HCT116 (cell line): ENCODE data around the gene FREY1. TPM values are rescaled to one million over a fixed set of nuclear protein-coding genes. Genes with fewer than 3 reads are reported as not detected.

ENCODE experiments used
- ATAC-seq: fragments of 200-7000 bp; cut with Tn5 transposase; 2 replicates; pipeline ENCODE4 v1.9.1; 2020; ENCODE audit warnings: mild to moderate bottlenecking, moderate library complexity
- BruUV-seq: library from RNA; stranded (reverse); fragments of 400-500 nt; replicated peaks from 2 replicates; lab custom pipeline; 2021; lab: Mats Ljungman, UMichigan
- CTCF ChIA-PET: fragments of 300-600 bp; sonication (Branson Sonifier 250); formaldehyde crosslinking; loops from one replicate; lab custom pipeline; 2021; ENCODE audit warnings: antibody characterized with exemption; lab: Charles Lee
- POLR2A ChIA-PET: fragments of 300-600, 350-600 bp; sonication (Branson Sonifier 250); formaldehyde crosslinking; loops from one replicate; lab custom pipeline; 2021; ENCODE audit warnings: antibody characterized with exemption; lab: Charles Lee
- RAD21 ChIA-PET, 2 experiments: fragments of 300-600 bp; sonication (Branson Sonifier 250); formaldehyde crosslinking; loops; one replicate each; lab custom pipeline; 2023; ENCODE audit warnings: low total read pairs in 2 of 2; ENCODE audit not compliant: uncharacterized antibody in 2 of 2, unreplicated experiment in 2 of 2, low non-redundant PET in 1 of 2; lab: Charles Lee
- DNase-seq: peaks from one replicate; pipeline ENCODE4 v3.0.0-alpha.2; 2010; ENCODE audit warnings: low read depth, low spot score
- H2AFZ ChIP-seq: fragments of 200-600 bp; shearing (Covaris generic), sonication (generic); 2 replicates; pipeline ENCODE4 v1.6.1; 2017; ENCODE audit warnings: low read depth, mixed run types, mixed read lengths, antibody characterized with exemption, low read length; ENCODE audit not compliant: poor library complexity, severe bottlenecking
- H3K27ac ChIP-seq: 2 replicates; pipeline ENCODE4 v1.5.1; 2012; ENCODE audit warnings: low read depth, low read length
- H3K27me3 ChIP-seq: fragments of 200-600 bp; sonication (generic); 2 replicates; pipeline ENCODE4 v1.6.1; 2016; ENCODE audit warnings: mixed run types, low read length, mixed read lengths; ENCODE audit not compliant: insufficient read depth
- H3K36me3 ChIP-seq, 2 experiments: fragments of 200-500 bp in 1 of 2; fragments of 200-600 bp in 1 of 2; sonication (Bioruptor generic) in 1 of 2; sonication (generic) in 1 of 2; 2 replicates each; pipeline versions ENCODE4 v1.5.1 to v1.6.1; 2014 to 2016; ENCODE audit warnings: low read length in 2 of 2, inconsistent platforms in 1 of 2, mixed read lengths in 1 of 2, mixed run types in 1 of 2; ENCODE audit not compliant: insufficient read depth in 2 of 2, control insufficient read depth in 1 of 2
- H3K4me1 ChIP-seq, 2 experiments: fragments of 200-600 bp in 1 of 2; sonication (generic) in 1 of 2; 2 replicates each; pipeline versions ENCODE4 v1.5.1 to v1.6.1; 2012 to 2017; ENCODE audit warnings: low read length in 2 of 2, inconsistent platforms in 1 of 2, mild to moderate bottlenecking in 1 of 2, mixed read lengths in 1 of 2, mixed run types in 1 of 2, moderate library complexity in 1 of 2; ENCODE audit not compliant: insufficient read depth in 2 of 2, control insufficient read depth in 1 of 2
- H3K4me2 ChIP-seq: fragments of 200-600 bp; sonication (generic); 2 replicates; pipeline ENCODE4 v1.6.1; 2017; ENCODE audit warnings: mixed run types, low read length, mixed read lengths
- H3K4me3 ChIP-seq, 2 experiments: fragments of 200-600 bp in 1 of 2; sonication (generic) in 1 of 2; replicated peaks in 1 of 2; 2 replicates each; pipeline ENCODE4 v1.5.1; 2011 to 2016; ENCODE audit warnings: low read length in 2 of 2, control low read depth in 1 of 2, low read depth in 1 of 2, mild to moderate bottlenecking in 1 of 2, mixed read lengths in 1 of 2, mixed run types in 1 of 2
- H3K79me2 ChIP-seq: fragments of 200-600 bp; sonication (generic); 2 replicates; pipeline ENCODE4 v1.6.1; 2017; ENCODE audit warnings: mild to moderate bottlenecking, mixed run types, low read length, moderate library complexity, mixed read lengths; ENCODE audit not compliant: insufficient read depth
- H3K9ac ChIP-seq: fragments of 200-600 bp; sonication (generic); 2 replicates; pipeline ENCODE4 v1.6.1; 2016; ENCODE audit warnings: low read length, mixed read lengths
- H3K9me2 ChIP-seq: fragments of 200-600 bp; sonication (generic), shearing (Covaris generic); 2 replicates; pipeline ENCODE4 v1.6.1; 2017; ENCODE audit warnings: mixed run types, mild to moderate bottlenecking, moderate library complexity; ENCODE audit not compliant: insufficient read depth
- H3K9me3 ChIP-seq, 2 experiments: fragments of 200-500 bp in 1 of 2; fragments of 200-600 bp in 1 of 2; sonication (Bioruptor generic) in 1 of 2; sonication (generic) in 1 of 2; 2 replicates each; pipeline ENCODE4 v1.6.1; 2014 to 2017; ENCODE audit warnings: low read length in 2 of 2, mixed read lengths in 2 of 2, inconsistent platforms in 1 of 2, low read depth in 1 of 2, mild to moderate bottlenecking in 1 of 2, mixed run types in 1 of 2, moderate library complexity in 1 of 2; ENCODE audit not compliant: control insufficient read depth in 1 of 2, insufficient read depth in 1 of 2
- H4K20me1 ChIP-seq: fragments of 200-600 bp; sonication (generic), shearing (Covaris generic); 2 replicates; pipeline ENCODE4 v1.6.1; 2017; ENCODE audit warnings: mixed run types, mild to moderate bottlenecking, moderate library complexity; ENCODE audit not compliant: insufficient read depth
- CEBPB ChIP-seq: IDR thresholded peaks from 2 replicates; pipeline ENCODE4 v1.6.1; 2012; ENCODE audit warnings: low read depth
- EGR1 ChIP-seq: IDR thresholded peaks from 2 replicates; pipeline ENCODE4 v1.6.1; 2012; ENCODE audit warnings: low read depth
- ELF1 ChIP-seq: IDR thresholded peaks from 2 replicates; pipeline ENCODE4 v1.6.1; 2012; ENCODE audit warnings: low read depth, borderline replicate concordance
- EZH2 ChIP-seq: fragments of 200-600 bp; sonication (generic); IDR thresholded peaks from 2 replicates; pipeline ENCODE4 v1.6.1; 2017; ENCODE audit warnings: antibody characterized with exemption, mixed run types
- EZH2phosphoT487 ChIP-seq: fragments of 200-600 bp; IDR thresholded peaks from 2 replicates; pipeline ENCODE4 v1.6.1; 2018; ENCODE audit warnings: antibody characterized with exemption, borderline replicate concordance
- FOSL1 ChIP-seq: IDR thresholded peaks from 2 replicates; pipeline ENCODE4 v1.6.1; 2012; ENCODE audit warnings: low read depth
- POLR2A ChIP-seq: IDR thresholded peaks from 2 replicates; pipeline ENCODE4 v1.7.0; 2011; ENCODE audit warnings: borderline replicate concordance; ENCODE audit not compliant: insufficient read depth, insufficient read length; ENCODE audit errors: extremely low read depth
- POLR2AphosphoS5 ChIP-seq: IDR thresholded peaks from 2 replicates; pipeline ENCODE4 v1.6.1; 2011; ENCODE audit warnings: mild to moderate bottlenecking, low read depth, low read length, moderate library complexity
- RAD21 ChIP-seq: IDR thresholded peaks from 2 replicates; pipeline ENCODE4 v1.6.1; 2012; ENCODE audit warnings: low read depth, mild to moderate bottlenecking
- SIN3A ChIP-seq: IDR thresholded peaks from 2 replicates; pipeline ENCODE4 v1.6.1; 2012; ENCODE audit warnings: low read depth
- SP1 ChIP-seq: IDR thresholded peaks from 2 replicates; pipeline ENCODE4 v1.6.1; 2012; ENCODE audit warnings: low read depth
- ZFX ChIP-seq: fragments of 450-650 bp; IDR thresholded peaks from 2 replicates; pipeline ENCODE4 v1.6.1; 2017
- ZNF274 ChIP-seq: fragments of 200-500 bp; sonication (Bioruptor generic); IDR thresholded peaks from 2 replicates; pipeline ENCODE4 v1.6.1; 2014; ENCODE audit warnings: mild to moderate bottlenecking, low read depth, low read length, inconsistent platforms
- intact Hi-C: fragments of 100-400 bp; cut with micrococcal nuclease; formaldehyde crosslinking; loops from 2 replicates; pipeline ENCODE4 v1.10.0; 2022
- total RNA-seq: library from RNA; stranded (reverse); gene quantifications from one replicate; pipeline ENCODE4 v1.2.1, GENCODE V29; 2021; ENCODE audit not compliant: unreplicated experiment
- TF ChIP-seq, protein P1 (sequence below): IDR thresholded peaks from 2 replicates; pipeline ENCODE4 v1.6.1; 2012
- TF ChIP-seq, protein P2 (sequence below), 3 experiments: fragments of 200-600 bp in 1 of 3; sonication (generic) in 1 of 3; IDR thresholded peaks in 2 of 3; conservative IDR thresholded peaks in 1 of 3; 2 replicates each; pipeline ENCODE4 v1.5.1; 2012 to 2017; ENCODE audit warnings: low read depth in 2 of 3, low read length in 2 of 3, antibody characterized with exemption in 1 of 3, borderline replicate concordance in 1 of 3, control low read depth in 1 of 3, mild to moderate bottlenecking in 1 of 3, mixed read lengths in 1 of 3, mixed run types in 1 of 3, moderate library complexity in 1 of 3; ENCODE audit not compliant: insufficient read depth in 1 of 3
- TF ChIP-seq, protein P3 (sequence below): IDR thresholded peaks from 2 replicates; pipeline ENCODE4 v1.6.1; 2011; ENCODE audit warnings: mild to moderate bottlenecking, low read length, moderate library complexity; ENCODE audit not compliant: insufficient replicate concordance; ENCODE audit errors: extremely low read depth
- TF ChIP-seq, protein P4 (sequence below): IDR thresholded peaks from 2 replicates; pipeline ENCODE4 v1.6.1; 2012; ENCODE audit warnings: low read depth
- TF ChIP-seq, protein P5 (sequence below): IDR thresholded peaks from 2 replicates; pipeline ENCODE4 v1.6.1; 2012

The FREY1 gene
- total RNA-seq, 1 experiment from 2014 or later, result 0.96 TPM

DNA sequence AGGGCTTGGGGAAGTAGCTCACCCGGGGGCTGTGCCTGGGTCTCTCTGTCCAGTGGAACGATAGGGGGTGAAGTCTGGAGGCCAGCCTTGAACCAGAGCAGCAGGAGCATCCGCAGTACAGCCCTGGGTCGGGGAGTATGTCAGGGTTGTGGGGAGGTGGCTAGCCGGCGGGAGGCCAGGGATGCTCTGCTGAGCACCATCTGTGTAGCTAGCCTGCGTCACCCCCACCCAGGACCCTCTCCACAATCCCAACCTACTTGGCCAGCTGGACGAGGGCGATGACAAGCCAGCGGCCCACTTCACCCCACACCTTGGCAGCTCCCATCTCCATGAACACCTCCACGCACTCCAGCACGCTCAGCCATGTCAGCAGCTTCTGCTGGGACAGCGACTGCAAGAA, 8.4 kb upstream of the FREY1 start:
- ChIA-PET POLR2A (no interaction called here), RAD21 (no interaction called here), CTCF (no interaction called here)
- no peak overlapping the region for H3K9ac ChIP-seq
- no peaks in the 10 kb centered on the region for H3K9me2 ChIP-seq
- no peak overlapping the region for H3K4me3 ChIP-seq
- no peaks in the 10 kb centered on the region for H4K20me1 ChIP-seq
- BruUV-seq, result no TSS peak
- H3K4me2 ChIP-seq, result no peak overlapping the region
- peaks cover 6 to 15% of the 10 kb centered on the region in 2 experiments for H3K4me1 ChIP-seq
- TF ChIP-seq EZH2 (no peak), RAD21 (no peak), FOSL1 (no peak), CEBPB (no peak), ZNF274 (no peak), SP1 (no peak), SIN3A (no peak), EGR1 (no peak), ELF1 (no peak), ZFX (no peak), POLR2A (no peak), POLR2AphosphoS5 (no peak), EZH2phosphoT487 (no peak)
- TF ChIP-seq, protein P1, sequence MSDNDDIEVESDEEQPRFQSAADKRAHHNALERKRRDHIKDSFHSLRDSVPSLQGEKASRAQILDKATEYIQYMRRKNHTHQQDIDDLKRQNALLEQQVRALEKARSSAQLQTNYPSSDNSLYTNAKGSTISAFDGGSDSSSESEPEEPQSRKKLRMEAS, result no peak
- TF ChIP-seq, protein P2, sequence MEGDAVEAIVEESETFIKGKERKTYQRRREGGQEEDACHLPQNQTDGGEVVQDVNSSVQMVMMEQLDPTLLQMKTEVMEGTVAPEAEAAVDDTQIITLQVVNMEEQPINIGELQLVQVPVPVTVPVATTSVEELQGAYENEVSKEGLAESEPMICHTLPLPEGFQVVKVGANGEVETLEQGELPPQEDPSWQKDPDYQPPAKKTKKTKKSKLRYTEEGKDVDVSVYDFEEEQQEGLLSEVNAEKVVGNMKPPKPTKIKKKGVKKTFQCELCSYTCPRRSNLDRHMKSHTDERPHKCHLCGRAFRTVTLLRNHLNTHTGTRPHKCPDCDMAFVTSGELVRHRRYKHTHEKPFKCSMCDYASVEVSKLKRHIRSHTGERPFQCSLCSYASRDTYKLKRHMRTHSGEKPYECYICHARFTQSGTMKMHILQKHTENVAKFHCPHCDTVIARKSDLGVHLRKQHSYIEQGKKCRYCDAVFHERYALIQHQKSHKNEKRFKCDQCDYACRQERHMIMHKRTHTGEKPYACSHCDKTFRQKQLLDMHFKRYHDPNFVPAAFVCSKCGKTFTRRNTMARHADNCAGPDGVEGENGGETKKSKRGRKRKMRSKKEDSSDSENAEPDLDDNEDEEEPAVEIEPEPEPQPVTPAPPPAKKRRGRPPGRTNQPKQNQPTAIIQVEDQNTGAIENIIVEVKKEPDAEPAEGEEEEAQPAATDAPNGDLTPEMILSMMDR (IDR thresholded peaks at IDR 0.05 in 2 of 3, conservative IDR thresholded peaks at IDR 0.05 in 1 of 3; ENCODE audit: borderline replicate concordance in 1 of 3, insufficient read depth in 1 of 3, low read depth in 2 of 3, low read length in 2 of 3), result no peak
- TF ChIP-seq, protein P3, sequence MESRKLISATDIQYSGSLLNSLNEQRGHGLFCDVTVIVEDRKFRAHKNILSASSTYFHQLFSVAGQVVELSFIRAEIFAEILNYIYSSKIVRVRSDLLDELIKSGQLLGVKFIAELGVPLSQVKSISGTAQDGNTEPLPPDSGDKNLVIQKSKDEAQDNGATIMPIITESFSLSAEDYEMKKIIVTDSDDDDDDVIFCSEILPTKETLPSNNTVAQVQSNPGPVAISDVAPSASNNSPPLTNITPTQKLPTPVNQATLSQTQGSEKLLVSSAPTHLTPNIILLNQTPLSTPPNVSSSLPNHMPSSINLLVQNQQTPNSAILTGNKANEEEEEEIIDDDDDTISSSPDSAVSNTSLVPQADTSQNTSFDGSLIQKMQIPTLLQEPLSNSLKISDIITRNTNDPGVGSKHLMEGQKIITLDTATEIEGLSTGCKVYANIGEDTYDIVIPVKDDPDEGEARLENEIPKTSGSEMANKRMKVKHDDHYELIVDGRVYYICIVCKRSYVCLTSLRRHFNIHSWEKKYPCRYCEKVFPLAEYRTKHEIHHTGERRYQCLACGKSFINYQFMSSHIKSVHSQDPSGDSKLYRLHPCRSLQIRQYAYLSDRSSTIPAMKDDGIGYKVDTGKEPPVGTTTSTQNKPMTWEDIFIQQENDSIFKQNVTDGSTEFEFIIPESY, result no peak
- TF ChIP-seq, protein P4, sequence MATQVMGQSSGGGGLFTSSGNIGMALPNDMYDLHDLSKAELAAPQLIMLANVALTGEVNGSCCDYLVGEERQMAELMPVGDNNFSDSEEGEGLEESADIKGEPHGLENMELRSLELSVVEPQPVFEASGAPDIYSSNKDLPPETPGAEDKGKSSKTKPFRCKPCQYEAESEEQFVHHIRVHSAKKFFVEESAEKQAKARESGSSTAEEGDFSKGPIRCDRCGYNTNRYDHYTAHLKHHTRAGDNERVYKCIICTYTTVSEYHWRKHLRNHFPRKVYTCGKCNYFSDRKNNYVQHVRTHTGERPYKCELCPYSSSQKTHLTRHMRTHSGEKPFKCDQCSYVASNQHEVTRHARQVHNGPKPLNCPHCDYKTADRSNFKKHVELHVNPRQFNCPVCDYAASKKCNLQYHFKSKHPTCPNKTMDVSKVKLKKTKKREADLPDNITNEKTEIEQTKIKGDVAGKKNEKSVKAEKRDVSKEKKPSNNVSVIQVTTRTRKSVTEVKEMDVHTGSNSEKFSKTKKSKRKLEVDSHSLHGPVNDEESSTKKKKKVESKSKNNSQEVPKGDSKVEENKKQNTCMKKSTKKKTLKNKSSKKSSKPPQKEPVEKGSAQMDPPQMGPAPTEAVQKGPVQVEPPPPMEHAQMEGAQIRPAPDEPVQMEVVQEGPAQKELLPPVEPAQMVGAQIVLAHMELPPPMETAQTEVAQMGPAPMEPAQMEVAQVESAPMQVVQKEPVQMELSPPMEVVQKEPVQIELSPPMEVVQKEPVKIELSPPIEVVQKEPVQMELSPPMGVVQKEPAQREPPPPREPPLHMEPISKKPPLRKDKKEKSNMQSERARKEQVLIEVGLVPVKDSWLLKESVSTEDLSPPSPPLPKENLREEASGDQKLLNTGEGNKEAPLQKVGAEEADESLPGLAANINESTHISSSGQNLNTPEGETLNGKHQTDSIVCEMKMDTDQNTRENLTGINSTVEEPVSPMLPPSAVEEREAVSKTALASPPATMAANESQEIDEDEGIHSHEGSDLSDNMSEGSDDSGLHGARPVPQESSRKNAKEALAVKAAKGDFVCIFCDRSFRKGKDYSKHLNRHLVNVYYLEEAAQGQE, result no peak
- TF ChIP-seq, protein P5, sequence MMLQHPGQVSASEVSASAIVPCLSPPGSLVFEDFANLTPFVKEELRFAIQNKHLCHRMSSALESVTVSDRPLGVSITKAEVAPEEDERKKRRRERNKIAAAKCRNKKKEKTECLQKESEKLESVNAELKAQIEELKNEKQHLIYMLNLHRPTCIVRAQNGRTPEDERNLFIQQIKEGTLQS, result no peak
- no peaks in the 10 kb centered on the region for H3K9me3 ChIP-seq
- DNase-seq (no peak), ATAC-seq (no peak)
- H3K27me3 ChIP-seq, result no peaks in the 10 kb centered on the region
- no peak overlapping the region for H2AFZ ChIP-seq
- intact Hi-C loops, result no loop called here
- H3K79me2 ChIP-seq, result peaks cover 13% of the 10 kb centered on the region
- H3K27ac ChIP-seq, result no peak overlapping the region
- peaks cover 0 to 3% of the 10 kb centered on the region in 2 experiments; a peak in 2 of 4 replicates for H3K36me3 ChIP-seq
